GM19193 (cell line): Measurements from ENCODE around the gene ZBTB34.

Experiments
- POLR2A ChIP-seq: IDR thresholded peaks from 4 replicates; pipeline ENCODE4 v1.6.1; 2011; ENCODE audit not compliant: insufficient read depth, insufficient read length; ENCODE audit errors: extremely low read depth

Gene ZBTB34, protein sequence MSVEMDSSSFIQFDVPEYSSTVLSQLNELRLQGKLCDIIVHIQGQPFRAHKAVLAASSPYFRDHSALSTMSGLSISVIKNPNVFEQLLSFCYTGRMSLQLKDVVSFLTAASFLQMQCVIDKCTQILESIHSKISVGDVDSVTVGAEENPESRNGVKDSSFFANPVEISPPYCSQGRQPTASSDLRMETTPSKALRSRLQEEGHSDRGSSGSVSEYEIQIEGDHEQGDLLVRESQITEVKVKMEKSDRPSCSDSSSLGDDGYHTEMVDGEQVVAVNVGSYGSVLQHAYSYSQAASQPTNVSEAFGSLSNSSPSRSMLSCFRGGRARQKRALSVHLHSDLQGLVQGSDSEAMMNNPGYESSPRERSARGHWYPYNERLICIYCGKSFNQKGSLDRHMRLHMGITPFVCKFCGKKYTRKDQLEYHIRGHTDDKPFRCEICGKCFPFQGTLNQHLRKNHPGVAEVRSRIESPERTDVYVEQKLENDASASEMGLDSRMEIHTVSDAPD

DNA sequence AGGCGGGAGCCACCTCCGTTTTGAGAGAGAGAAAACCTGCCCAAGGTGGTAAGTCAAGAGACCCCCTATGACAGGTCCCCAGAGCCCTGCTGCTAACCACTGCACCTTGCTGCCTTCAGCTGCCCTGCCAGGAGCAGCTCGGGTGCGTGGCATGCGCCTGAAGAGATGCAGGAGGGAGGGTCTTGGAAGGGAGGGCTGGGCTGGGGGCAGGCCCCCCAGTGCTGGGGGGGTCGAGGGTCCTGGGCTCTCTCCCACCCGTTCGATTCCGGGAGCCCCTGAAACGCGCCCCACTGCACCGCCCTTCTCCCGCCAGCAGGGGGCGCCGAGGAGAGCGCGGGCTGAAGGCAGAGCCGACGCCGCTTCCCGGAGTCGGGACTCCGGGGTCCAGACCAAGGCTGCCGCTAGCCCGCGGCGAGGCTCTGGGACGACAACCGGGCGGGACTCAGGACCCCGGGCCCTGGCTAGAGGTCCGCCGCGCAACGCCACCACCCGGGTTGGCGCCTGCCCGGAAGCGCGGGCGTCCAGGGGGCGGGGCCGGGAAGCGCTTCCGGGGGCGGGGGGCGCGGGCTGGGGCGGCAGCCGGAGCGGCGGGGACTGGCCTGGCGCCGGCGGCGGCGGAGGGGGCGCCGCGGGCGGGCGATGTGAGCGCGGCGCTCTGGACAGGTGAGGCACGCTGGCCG is at the start of gene ZBTB34:
ZBTB34 (plus strand) TSS at position 563 of the 680 bp plus-strand sequence. CDS start 18,761 bp downstream, outside the sequence.
- TF ChIP-seq POLR2A, result peak; percentile 89

DNA sequence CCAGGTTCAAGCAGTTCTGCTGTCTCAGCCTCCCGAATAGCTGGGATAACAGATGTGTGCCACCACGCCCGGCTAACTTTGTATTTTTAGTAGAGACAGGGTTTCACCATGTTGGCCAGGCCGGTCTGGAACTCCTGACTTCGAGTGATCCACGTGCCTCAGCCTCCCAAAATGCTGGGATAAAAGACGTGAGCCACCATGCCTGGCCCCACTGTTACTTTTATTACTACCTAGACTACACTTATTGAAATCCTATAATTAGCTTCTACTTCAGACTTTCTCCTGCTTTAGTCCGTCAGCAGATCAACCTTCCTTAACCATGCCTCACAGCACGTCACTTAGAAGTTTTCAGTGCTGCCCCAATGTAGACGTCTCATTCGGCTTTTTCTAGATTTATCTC is 47.4 kb upstream of the ZBTB34 start:
- TF ChIP-seq POLR2A, result no peak

GRCh38 chr9:126814091-126814490 is 46.3 kb upstream of the ZBTB34 start:
- no peak for TF ChIP-seq POLR2A

GRCh38 chr9:126818482-126818881 is 42.0 kb upstream of the ZBTB34 start:
- no peak for TF ChIP-seq POLR2A

GRCh38 chr9:126819482-126819881 is 41.0 kb upstream of the ZBTB34 start:
- TF ChIP-seq POLR2A, result no peak

DNA sequence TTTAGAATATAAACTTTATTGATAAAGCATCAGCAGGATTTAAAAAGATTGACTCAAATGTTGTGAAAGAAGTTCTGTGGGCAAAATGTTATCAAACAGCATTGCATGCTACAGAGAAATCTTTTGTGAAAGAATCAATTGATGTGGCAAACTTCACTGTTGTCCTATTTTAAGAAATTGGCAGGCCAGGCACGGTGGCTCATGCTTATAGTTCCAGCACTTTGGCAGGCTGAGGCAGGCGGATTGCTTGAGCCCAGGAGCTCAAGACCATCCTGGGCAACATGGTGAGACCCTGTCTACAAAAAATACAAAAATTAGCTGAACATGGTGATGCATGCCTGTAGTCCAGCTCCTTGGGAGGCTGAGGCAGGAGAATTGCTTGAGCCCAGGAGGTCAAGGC is 38.2 kb upstream of the ZBTB34 start:
- no peak for TF ChIP-seq POLR2A

DNA sequence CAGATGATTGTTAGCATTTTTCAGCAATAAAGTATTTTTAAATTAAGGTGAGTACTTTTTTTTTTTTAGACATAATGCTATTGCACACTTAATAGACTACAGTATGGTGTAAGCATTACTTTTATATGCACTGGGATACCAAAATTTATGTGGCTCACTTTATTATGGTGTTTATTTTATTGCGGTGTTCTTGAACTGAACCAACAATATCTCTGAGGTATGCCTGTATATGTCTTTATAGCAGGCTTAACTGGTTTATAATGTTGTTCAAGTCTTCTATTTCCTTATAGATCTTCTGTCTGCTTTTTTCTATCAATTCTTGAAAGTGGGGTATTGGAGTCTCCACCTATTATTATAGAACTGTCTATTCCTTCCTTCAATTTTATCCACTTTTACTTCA is 37.6 kb upstream of the ZBTB34 start:
- no peak for TF ChIP-seq POLR2A

- no peak for TF ChIP-seq POLR2A
Measured at GRCh38 chr9:126827227-126827626, 33.2 kb upstream of the ZBTB34 start.

DNA sequence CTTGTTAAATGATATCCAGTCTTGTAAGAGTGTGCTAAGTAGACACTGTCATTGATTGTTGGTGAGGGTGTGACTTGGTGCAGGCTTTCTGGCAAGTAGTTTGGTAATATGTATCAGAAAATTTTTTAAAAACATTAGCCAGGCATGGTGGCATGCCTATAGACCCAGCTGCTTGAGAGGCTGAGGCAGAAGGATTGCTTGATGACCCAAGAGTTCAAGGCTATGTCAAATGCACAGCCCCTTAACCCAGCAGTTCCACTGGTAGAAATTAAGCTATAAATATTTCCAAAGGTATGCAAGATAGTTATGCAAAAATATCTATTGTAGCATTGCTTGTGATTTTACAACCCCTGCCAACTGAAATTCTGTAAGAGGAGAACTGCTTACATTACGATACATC is 31.4 kb upstream of the ZBTB34 start:
- no peak for TF ChIP-seq POLR2A

DNA sequence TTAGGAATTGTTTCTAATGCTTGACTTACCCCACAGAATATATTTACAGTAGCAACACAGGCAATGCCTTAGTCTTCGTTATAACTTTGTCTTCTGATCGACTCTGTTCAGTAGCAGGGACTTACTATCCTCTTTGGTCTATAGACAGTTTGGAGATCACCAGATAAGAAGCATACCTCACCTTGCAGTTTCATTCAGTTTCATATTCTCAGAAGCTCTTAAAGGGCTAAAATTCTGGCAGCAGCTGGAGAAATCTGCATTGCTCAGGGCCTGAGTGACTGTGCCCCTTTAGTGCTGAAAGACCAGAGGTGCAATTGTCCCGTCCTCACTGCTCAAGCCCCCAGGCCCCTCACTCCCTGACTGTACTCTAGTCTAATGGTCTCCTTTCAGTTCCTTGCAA is 29.6 kb upstream of the ZBTB34 start:
- no peak for TF ChIP-seq POLR2A

DNA sequence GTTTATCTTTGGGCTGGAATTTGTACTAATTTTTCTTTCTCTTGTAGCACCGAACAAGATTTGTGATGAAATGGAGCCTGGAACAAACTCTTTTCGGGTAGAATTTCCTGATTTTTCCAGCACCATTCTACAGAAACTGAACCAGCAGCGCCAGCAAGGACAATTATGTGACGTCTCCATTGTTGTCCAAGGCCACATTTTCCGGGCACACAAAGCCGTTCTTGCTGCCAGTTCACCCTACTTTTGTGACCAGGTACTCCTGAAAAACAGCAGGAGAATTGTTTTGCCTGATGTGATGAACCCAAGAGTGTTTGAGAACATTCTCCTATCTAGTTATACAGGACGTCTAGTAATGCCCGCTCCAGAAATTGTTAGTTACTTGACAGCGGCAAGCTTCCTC is 28.0 kb upstream of the ZBTB34 start:
- no peak for TF ChIP-seq POLR2A

GRCh38 chr9:126833020-126833419 is 27.4 kb upstream of the ZBTB34 start:
- TF ChIP-seq POLR2A, result no peak

DNA sequence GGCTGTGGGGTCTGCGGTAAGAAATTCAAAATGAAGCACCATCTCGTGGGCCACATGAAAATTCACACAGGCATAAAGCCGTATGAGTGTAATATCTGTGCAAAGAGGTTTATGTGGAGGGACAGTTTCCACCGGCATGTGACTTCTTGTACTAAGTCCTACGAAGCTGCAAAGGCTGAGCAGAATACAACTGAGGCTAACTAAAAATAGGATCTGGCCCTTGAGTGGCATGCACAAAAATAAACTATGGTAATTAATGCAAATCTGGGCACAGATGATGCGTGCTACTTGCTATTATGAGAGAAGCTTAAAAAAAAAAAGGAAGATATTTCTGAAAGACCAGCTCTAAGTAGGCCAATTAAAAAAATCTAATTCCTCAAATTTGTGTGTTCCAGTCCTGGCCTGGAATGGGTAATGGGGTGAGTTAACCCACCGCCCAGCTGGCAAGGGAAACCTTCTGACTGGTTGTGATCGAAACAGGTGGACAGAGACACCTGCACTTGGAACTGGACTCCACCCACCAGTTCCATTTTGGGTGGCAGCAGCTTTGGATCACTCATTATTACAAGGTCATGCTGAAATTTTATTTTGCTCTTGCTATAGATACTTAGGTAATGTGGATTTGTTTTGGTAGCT is 26.6 kb upstream of the ZBTB34 start:
- TF ChIP-seq POLR2A, result no peak

GRCh38 chr9:126834672-126835071 is 25.8 kb upstream of the ZBTB34 start:
- TF ChIP-seq POLR2A, result no peak

GRCh38 chr9:126836216-126836615 is 24.2 kb upstream of the ZBTB34 start:
- no peak for TF ChIP-seq POLR2A
